ENCODE measurements around the gene KCNK17.

KCNK17 gene

DNA sequence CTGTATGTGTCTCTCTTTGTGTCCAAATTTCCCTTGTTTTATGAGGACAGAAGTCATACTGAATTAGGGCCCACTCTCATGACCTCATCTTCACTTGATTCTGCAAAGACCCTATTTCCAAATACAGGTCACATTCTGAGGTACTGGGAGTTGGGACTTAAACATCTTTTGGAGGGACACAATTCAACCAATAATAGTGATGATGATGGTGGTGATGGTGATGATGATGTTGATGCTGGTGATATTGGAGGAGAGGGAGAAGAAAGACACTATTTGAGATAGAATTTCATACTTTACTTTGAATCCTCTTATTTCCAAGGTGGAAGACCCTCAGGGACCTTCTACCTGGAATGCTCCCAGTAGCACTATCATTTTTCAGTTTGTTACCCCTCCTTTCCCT, 63.7 kb downstream of the KCNK17 start:
- Histone ChIP-seq H3K4me1 (ENCODE audit: control extremely low read depth in 1 of 4, control insufficient read depth in 4 of 4, insufficient read depth in 4 of 4, low read length in 3 of 4) (no peaks in the 10 kb centered on the region), H3K27me3 (replicated peaks in 2 of 5; ENCODE audit: control insufficient read depth in 4 of 5, insufficient read depth in 5 of 5, low read length in 4 of 5) (peaks cover 0 to 4% (median 0%) of the 10 kb centered on the region in 5 experiments), H3K36me3 (ENCODE audit: control insufficient read depth in 4 of 4, insufficient read depth in 4 of 4, low read length in 3 of 4) (no peaks in the 10 kb centered on the region), H3K4me3 (ENCODE audit: control insufficient read depth in 1 of 7, extremely low read depth in 1 of 7, insufficient read depth in 4 of 7, low read depth in 2 of 7, low read length in 6 of 7) (no peak overlapping the region), H3K27ac (ENCODE audit: insufficient read depth in 1 of 2, low read depth in 1 of 2, low read length in 2 of 2, poor library complexity in 1 of 2, severe bottlenecking in 2 of 2) (no peak overlapping the region), H3K9me3 (ENCODE audit: control extremely low read depth in 1 of 5, control insufficient read depth in 4 of 5, insufficient read depth in 2 of 5, low read depth in 1 of 5, low read length in 4 of 5) (peaks cover 0 to 6% (median 0%) of the 10 kb centered on the region in 5 experiments)
- no peak for DNase-seq
- ChIA-PET CTCF (no interaction called here), POLR2A (no interaction called here)

- ChIA-PET POLR2A (no interaction called here), CTCF (no interaction called here)
- no CpG with 5 or more reads among the region's 1 CpG for WGBS (ENCODE audit: insufficient coverage)
Observed at GRCh38 chr6:39249278-39249677, 64.9 kb downstream of the KCNK17 start.

More at GRCh38 chr6:39249278-39249677, 64.9 kb downstream of the KCNK17 start:
- Histone ChIP-seq H3K36me3 (ENCODE audit: control insufficient read depth in 4 of 4, insufficient read depth in 4 of 4, low read length in 3 of 4) (no peaks in the 10 kb centered on the region), H3K9me3 (ENCODE audit: control extremely low read depth in 1 of 5, control insufficient read depth in 4 of 5, insufficient read depth in 2 of 5, low read depth in 1 of 5, low read length in 4 of 5) (peaks cover 0 to 4% (median 0%) of the 10 kb centered on the region in 5 experiments), H3K27ac (ENCODE audit: insufficient read depth in 1 of 2, low read depth in 1 of 2, low read length in 2 of 2, poor library complexity in 1 of 2, severe bottlenecking in 2 of 2) (no peak overlapping the region), H3K27me3 (replicated peaks in 2 of 5; ENCODE audit: control insufficient read depth in 4 of 5, insufficient read depth in 5 of 5, low read length in 4 of 5) (peaks cover 0 to 4% (median 0%) of the 10 kb centered on the region in 5 experiments), H3K4me1 (ENCODE audit: control extremely low read depth in 1 of 4, control insufficient read depth in 4 of 4, insufficient read depth in 4 of 4, low read length in 3 of 4) (no peaks in the 10 kb centered on the region), H3K4me3 (ENCODE audit: control insufficient read depth in 1 of 7, extremely low read depth in 1 of 7, insufficient read depth in 4 of 7, low read depth in 2 of 7, low read length in 6 of 7) (no peak overlapping the region)
- no peak for DNase-seq

Data from common myeloid progenitor, CD34-positive (primary cell).